ENCODE results near the gene MINPP1.
"Not testable (repeated sequence)": the region's sequence is repeated elsewhere in the genome, so short reads cannot be mapped to it uniquely, and the experiment has no call there.

Gene MINPP1

DNA sequence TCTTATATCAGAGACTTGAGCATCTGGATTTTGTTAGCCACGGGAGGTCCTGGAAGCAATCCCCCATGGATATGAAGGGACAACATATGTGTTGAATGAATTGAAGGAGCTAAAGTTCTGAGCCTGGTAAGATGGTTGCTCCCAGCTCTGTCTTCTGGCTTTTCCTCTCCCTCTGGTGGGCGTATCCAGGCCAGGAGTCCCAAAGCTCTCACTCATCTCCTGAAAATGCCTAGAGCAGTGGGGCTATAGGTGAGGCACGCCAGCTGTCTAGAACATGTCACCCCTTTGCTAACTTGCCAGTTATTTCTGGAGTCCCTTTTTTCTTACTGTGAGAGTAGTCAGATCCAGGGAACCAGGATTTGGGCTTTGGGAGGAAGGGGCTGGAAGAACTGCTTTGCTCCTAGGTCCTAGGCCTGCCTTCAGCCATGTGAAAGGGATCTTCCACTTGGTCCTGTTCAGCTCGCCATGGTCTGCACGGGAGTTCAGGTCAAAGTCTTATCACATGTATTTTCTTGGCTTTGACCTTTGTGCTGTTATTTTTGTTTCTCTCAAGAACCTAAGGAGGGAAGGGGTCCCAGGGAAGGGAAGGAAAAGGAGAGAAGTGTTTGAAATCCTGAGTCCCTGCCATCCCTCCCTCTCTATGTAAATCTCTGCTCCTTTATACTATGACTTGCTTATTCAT, 73.6 kb downstream of the MINPP1 start:
- DNase-seq: no peak

DNA sequence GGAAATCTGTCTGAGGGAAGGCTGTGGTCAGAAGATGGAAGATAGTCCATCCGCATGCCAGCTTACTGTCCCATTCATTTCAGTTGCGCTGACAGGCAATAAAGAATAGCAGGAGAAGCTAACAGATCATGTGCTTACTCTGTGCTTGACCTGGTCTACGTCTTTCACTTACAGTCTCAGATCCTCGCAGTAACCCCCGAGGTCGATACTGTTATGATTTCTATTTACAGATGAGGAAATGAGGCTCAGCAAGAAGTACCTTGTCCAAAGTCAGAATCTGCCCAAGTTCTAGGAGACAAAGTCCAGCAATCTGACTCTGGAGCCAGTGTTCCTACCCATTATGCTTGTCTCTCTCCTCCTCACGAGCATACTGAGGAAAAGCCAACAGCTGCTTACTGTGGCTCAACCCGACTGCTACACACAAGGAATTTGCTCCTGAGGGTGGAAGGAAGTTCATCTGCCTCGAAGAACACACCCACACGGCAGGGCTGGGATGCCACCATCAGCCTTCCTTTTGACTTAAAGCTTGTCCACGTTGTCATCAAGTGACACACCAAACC, 74.2 kb downstream of the MINPP1 start:
- DNase-seq: no peak

DNA sequence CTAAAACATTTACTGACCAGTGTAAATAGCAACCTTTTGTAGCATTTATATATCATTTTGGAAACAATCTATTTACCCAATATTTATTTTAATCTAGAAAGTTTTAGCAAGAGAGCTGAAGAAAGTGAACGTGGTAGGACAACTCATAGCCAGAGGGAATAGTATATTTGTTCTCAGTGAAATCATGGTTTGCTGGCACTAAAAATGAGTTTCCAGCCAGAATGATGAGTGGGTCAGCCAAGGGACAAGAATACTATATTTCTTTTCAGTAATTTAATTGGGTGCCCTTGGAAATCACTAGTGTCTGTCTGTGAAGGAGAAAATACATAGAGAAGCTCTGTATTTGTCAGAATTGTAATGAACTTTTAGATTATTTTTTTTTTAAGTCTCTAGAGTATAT, 74.9 kb downstream of the MINPP1 start:
- DNase-seq: no peak

DNA sequence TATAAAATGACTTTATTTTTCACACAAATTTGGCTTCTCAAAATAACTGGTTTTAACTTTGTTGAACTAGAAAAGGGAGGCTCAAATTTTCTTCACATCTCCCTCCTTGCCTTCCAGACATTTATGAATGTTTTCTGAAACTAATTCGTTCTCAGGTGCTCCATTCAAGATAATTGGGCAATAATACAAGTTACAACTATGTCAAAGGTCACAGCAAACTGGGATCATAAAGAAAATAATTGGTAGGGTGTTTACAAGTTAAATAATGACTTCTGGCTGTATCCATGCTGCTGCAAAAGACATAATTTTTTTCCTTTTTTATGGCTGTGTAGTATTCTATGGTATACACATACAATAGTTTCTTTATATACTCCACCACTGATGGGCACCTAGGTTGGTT, 75.3 kb downstream of the MINPP1 start:
- no peak for DNase-seq

DNA sequence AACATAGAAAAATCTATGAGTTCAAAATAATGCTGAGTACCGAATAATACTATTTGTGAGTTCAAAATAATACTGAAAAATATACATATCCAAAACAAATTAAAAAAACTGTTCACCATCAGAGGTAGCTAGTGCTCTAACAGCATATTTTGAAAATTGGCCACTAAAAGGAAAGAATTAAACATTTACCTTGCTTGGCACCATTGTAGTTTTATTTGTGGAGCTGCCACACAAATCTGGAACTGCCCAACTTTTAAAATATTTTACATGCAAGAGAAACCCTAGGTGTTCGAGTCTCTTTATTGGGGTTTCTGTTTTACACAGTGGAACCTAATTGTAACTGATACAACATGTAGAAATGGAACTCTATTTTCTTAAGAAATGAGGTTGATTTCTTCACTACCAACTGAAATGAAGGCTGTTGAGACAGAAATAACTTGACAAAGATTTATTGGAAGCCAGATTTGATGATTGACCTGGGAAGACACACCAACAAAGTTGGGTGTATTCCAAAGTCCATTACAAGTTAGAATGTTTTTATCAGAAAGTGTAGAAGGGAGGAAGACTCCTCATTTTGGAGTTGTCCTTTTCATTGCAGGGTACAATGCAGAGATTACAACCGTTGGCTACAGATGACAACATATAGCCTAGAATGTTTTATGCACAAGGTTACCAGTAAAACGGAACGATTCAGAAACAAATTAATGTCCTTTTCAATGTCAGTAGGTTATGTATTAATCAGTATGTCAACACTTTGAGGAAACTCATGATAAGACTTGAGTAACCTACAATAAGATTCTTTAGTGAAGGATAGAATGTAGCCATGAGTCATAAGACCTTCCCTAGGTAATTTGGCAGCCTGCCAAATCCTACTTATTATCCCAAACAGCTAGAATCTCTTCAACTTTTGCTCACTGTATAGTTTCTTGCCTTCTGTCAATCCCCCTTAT, 81.1 kb downstream of the MINPP1 start:
- no peak for DNase-seq

DNA sequence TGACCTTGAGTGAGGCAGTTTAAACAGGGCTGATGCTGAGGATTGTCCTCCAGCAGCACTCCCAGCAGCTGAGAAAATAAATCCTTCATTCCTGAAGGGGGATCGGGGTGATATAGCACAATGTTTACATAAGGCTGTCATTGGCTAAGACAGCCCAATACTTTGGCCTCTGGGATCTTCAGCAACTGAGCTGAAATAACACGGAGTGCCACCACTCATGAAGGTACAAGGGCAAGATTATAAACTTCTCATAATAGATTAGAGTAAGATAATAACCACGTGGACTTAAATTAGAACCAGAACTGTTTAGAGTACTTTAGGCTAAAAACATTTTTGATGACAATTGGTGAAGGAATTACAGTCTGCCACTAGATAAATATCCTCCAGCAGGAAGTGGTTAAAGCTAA, 85.0 kb downstream of the MINPP1 start:
- DNase-seq: no peak

DNA sequence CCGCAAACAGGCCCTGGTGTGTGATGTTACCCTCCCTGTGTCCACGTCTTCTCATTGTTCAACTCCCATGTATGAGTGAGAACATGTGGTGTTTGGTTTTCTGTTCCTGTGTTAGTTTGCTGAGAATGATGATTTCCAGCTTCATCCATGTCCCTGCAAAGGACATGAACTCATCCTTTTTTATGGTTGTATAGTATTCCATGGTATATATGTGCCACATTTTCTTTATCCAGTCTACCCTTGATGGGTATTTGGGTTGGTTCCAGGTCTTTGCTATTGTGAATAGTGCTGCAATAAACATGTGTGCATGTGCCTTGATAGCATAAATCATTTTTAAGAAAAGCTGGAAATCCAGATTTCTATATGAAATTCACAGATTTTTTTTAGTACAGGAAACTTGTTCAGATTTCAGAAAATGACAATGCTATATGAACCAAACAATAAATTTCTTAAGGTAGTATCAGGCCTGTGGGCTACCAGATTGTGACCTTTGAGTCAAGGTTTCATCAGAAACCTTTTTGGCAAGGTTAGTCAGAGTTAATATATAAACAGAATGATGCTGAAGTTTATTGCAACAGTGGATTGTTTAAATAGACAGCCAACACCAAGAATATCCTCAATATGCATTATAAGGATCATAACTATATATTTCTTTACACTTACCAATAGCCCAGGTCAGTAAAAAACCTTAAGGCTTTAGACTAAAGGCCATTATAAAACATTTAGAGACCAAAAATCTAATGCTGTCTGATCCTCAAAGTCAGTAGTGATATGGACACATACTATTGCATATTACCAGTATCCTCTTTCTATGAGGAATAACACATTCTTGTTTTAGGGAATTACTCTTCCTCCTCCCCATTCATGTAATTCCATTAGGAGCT, 86.3 kb downstream of the MINPP1 start:
- no peak for DNase-seq

DNA sequence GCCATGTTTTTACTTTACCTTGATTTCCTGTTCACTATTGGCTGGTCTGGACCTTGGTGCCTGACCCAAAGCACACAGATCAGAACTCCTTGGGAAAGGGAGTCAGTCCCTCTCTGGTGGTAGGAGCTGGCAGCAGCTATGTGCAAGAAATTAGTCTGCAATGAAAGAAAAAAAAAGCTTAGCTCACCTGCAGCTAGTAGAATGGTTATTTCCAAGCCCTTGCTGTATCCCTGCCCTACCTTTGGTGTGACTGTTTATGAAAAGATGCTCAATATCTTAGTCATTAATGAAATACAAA, 86.8 kb downstream of the MINPP1 start:
- no peak for DNase-seq

DNA sequence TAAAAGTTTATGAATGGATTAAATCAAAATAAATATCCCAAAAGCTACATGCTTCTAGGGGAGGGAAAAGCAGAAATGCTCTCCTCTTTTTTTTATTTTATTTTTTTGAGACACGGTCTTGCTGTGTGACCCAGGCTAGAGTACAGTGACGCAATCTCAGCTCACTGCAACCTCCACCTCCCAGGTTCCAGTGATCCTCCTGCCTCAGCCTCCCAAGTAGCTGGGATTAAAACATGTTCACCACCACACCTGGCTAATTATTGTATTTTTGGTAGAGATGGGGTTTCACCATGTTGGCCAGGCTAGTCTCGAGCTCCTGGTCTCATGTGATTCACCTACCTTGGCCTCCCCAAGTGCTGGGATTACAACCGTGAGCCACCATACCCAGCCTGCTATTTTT, 88.2 kb downstream of the MINPP1 start:
- not testable (repeated sequence) for DNase-seq

DNA sequence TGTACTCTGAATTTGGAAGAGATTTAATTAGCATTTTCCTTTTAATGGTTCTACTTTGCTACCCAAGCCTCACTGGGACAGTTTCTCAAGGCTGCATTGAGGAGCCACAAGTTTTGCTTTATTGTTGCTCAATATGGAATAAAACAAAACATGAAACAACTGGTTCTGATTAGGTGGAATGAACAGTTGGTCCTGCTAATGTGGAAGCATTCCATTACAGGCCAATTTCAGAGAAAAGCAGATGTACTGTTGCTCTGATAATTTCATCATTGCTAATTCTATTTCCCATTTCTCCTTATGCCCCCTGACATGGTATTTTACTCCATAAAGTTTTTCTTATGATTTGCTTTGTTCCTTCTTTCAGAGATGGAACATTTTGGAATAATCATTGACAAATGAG, 89.0 kb downstream of the MINPP1 start:
- no peak for DNase-seq

DNA sequence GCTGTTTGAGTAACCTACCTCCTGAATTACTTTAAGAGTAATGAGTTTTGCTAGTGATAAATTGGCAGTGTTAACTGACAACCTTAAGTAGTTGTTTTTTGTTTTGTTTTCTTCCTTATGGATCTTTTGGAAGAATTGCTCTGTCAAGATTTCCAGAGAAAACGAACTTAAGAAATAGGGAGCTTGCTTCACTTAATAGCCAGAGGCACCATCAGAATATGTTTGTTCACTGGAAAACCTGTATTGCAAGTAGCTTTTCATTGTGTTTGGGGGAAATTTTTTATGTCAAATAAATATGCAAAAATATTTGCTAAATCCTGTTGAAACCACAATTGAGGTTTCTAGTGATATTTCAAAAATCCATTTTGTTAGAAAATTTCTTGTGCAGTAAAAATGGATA, 89.5 kb downstream of the MINPP1 start:
- DNase-seq: no peak

DNA sequence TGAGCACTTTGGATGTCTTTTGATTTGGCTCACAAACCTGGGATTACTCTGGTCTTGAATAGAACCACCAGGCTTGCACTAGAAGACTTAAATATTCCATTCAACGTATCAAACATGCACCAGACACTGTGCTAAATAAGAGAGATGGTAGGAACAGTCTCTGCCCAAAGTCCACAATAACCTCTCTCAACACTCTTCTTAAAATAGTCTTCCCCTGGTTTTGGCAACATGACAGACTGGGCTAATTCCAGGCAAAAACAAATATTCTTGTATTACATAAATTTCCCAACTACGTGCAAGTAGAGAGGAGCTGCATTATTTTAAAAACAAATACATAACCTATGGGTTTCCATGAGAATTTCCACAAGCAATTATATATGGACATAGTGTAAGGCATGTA, 90.2 kb downstream of the MINPP1 start:
- DNase-seq: no peak

DNA sequence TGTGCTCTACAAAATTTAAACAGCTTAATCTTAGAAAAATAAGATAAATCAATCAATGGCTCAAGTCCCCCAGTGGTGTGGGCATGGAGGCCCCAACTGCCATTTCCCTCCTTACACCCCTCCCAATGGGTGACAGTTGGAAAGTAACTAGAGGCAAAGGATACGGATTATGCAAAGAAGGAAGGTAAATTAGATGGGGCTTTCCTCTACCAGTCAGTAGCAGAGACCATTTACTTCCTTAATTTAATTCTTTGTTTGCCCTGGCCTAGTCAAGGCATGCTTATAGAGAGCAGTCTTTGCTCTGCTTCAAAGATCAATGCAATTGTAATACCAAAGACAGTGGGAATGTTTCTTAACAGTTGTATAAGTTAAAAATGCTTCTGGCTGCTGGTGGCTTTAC, 91.7 kb downstream of the MINPP1 start:
- no peak for DNase-seq

DNA sequence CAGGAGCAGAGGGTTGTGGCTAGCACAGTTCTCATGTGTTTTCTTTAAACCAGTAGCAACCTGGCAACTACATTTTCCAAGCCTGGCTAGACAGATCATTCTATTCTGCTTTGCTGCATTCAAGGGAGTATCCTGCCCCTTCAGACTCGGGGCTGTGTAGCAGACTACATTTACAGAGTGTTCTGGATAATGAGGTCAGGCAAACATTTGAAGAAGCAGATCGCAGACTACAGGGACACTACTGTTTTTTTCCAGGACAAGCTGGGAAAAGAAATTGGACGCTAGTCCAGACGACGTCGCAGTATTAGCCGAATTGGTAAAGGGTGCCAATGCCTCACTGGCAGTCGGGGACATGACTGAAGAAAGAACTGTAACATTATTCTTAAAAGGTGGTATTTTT, 94.0 kb downstream of the MINPP1 start:
- no peak for DNase-seq

DNA sequence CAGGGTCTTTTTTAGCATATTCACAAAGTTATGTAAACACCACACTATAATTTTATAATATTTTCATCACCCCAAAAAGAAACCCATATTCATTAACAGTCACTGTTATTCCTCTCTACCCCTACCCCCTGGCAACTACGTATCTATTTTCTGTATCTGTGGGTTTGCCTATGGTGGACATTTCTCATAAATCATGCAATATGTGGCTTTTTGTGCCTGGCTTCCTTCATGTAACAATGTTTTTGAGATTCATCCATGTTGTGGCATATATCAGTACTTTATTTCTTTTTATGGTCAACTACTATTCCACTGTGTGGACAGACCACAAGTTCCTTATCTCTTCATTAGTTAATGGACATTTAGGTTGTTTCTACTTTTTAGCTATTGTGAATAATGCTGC, 95.9 kb downstream of the MINPP1 start:
- no peak for DNase-seq
